HG03039 (cell line): ENCODE data around the gene LRIT2.
"Not testable (repeated sequence)": the region's sequence is repeated elsewhere in the genome, so short reads cannot be mapped to it uniquely, and the experiment has no call there.

Experiments
- ATAC-seq: cut with Tn5 transposase; IDR thresholded peaks from one replicate; pipeline ENCODE4 v1.9.1; 2021; ENCODE audit warnings: mild to moderate bottlenecking, moderate library complexity; ENCODE audit not compliant: unreplicated experiment

LRIT2 gene

GRCh38 chr10:84185526-84186175, 39.7 kb downstream of the LRIT2 start:
- no peak for ATAC-seq

- no peak for ATAC-seq
Measured at GRCh38 chr10:84184517-84184916, 40.8 kb downstream of the LRIT2 start.

- ATAC-seq: no peak
Measured at GRCh38 chr10:84181631-84182030, 43.7 kb downstream of the LRIT2 start.

- not testable (repeated sequence) for ATAC-seq
Measured at GRCh38 chr10:84180386-84180785, 45.0 kb downstream of the LRIT2 start.

- ATAC-seq: peak; percentile 85
Measured at GRCh38 chr10:84179059-84179710, 46.2 kb downstream of the LRIT2 start.

- no peak for ATAC-seq
Measured at GRCh38 chr10:84178160-84178609, 47.2 kb downstream of the LRIT2 start.

GRCh38 chr10:84177541-84178141, 47.7 kb downstream of the LRIT2 start:
- ATAC-seq: no peak

- no peak for ATAC-seq
Measured at GRCh38 chr10:84176836-84177474, 48.4 kb downstream of the LRIT2 start.

GRCh38 chr10:84176351-84176750, 49.0 kb downstream of the LRIT2 start:
- no peak for ATAC-seq

GRCh38 chr10:84175436-84175835, 49.9 kb downstream of the LRIT2 start:
- no peak for ATAC-seq

- ATAC-seq: no peak
Measured at GRCh38 chr10:84173501-84173929, 51.8 kb downstream of the LRIT2 start, which contains the start of gene GPR15LG. Gene GPR15LG, plus strand, starts transcription at chr10:84173801. Its CDS starts 51 bp downstream, at chr10:84173852.

GRCh38 chr10:84172467-84173356, 52.6 kb downstream of the LRIT2 start:
- ATAC-seq: peak; percentile 40

GRCh38 chr10:84171700-84172466, 53.5 kb downstream of the LRIT2 start:
- ATAC-seq: peak; percentile 9

GRCh38 chr10:84171237-84171636, 54.1 kb downstream of the LRIT2 start:
- ATAC-seq: not testable (repeated sequence)
